HFFc6 (cell line): ENCODE data around the gene C1QTNF8. TPM values are rescaled to one million over a fixed set of nuclear protein-coding genes. Genes with fewer than 3 reads are reported as not detected.

ENCODE experiments used
- DNase-seq: peaks from one replicate; pipeline ENCODE4 v3.0.0-alpha.2; 2018
- H3K27ac Mint-ChIP-seq: 2 replicates; pipeline ENCODE4 v1.8.0; 2020; ENCODE audit warnings: mild to moderate bottlenecking, mixed read lengths
- H3K27me3 Mint-ChIP-seq: 2 replicates; pipeline ENCODE4 v1.8.0; 2021; ENCODE audit warnings: mild to moderate bottlenecking, moderate library complexity, mixed read lengths; ENCODE audit not compliant: insufficient read depth
- H3K36me3 Mint-ChIP-seq: 2 replicates; pipeline ENCODE4 v1.8.0; 2021; ENCODE audit warnings: low read depth, mixed read lengths
- H3K4me1 Mint-ChIP-seq: 2 replicates; pipeline ENCODE4 v1.8.0; 2020; ENCODE audit warnings: low read depth, mixed read lengths
- H3K4me3 Mint-ChIP-seq: 2 replicates; pipeline ENCODE4 v1.8.0; 2020; ENCODE audit warnings: mild to moderate bottlenecking, moderate library complexity, mixed read lengths
- H3K9me3 Mint-ChIP-seq: 2 replicates; pipeline ENCODE4 v1.8.0; 2020; ENCODE audit warnings: mild to moderate bottlenecking, mixed read lengths
- total RNA-seq, 6 experiments: library from RNA; stranded (reverse); fragmentation: NEBNext Ultra II Directional; extraction: Animal tissue kit (Norgen Biotek cat#: 25700); gene quantifications; 2 replicates in 1 of 6; 3 replicates in 5 of 6; pipeline ENCODE4 v1.2.3, GENCODE V29; 2021
- TF ChIP-seq, protein P1 (sequence below): fragments of 200-600 bp; sonication (generic); IDR thresholded peaks from 2 replicates; pipeline ENCODE4 v1.5.0; 2021; ENCODE audit warnings: antibody characterized with exemption, mild to moderate bottlenecking

Gene C1QTNF8
- total RNA-seq, 6 experiments from 2014 or later, result not detected

DNA sequence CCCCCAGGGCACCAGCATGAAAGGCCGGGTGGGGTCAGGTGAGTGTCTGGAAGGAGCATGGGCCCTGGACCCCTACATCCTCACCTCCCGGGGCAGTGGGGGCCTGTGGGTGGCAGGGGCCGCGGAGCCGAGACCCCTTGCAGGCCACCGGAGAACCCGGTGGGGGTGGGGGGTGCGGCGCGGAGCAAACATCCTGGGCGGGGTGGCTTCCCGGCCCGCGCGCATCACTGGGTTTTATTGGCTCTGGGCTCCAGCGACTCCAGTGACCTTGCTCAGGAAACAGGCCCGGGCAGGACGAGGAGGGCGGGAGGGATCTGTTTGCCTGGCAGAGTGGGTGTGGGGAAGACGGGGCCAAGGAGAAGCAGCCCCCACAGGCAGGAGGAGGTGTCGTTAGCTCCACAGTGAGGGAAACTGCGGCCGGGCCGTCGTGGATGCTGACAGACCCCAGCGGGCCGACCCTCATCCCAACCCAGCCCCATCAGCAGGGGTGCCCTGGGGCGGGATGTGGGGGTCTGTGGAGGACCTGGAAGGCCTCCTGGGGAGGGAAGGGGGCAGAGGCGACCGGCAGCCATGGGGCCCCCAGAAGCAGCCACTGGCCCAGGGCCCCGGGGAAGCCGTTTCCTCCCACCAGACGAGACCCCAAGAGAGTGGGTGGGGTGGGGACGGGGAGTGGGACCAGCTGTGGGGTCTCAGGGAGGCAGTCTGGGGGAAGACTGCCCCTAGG, 12.9 kb downstream of the C1QTNF8 start:
- H3K4me3 Mint-ChIP-seq, result no peak overlapping the region
- TF ChIP-seq, protein P1, sequence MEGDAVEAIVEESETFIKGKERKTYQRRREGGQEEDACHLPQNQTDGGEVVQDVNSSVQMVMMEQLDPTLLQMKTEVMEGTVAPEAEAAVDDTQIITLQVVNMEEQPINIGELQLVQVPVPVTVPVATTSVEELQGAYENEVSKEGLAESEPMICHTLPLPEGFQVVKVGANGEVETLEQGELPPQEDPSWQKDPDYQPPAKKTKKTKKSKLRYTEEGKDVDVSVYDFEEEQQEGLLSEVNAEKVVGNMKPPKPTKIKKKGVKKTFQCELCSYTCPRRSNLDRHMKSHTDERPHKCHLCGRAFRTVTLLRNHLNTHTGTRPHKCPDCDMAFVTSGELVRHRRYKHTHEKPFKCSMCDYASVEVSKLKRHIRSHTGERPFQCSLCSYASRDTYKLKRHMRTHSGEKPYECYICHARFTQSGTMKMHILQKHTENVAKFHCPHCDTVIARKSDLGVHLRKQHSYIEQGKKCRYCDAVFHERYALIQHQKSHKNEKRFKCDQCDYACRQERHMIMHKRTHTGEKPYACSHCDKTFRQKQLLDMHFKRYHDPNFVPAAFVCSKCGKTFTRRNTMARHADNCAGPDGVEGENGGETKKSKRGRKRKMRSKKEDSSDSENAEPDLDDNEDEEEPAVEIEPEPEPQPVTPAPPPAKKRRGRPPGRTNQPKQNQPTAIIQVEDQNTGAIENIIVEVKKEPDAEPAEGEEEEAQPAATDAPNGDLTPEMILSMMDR, result no peak
- H3K9me3 Mint-ChIP-seq, result peaks cover 22% of the 10 kb centered on the region
- no peak for DNase-seq
- H3K36me3 Mint-ChIP-seq, result peaks cover 6% of the 10 kb centered on the region
- H3K4me1 Mint-ChIP-seq, result no peaks in the 10 kb centered on the region
- H3K27ac Mint-ChIP-seq, result no peak overlapping the region
- H3K27me3 Mint-ChIP-seq, result peaks cover 7% of the 10 kb centered on the region

DNA sequence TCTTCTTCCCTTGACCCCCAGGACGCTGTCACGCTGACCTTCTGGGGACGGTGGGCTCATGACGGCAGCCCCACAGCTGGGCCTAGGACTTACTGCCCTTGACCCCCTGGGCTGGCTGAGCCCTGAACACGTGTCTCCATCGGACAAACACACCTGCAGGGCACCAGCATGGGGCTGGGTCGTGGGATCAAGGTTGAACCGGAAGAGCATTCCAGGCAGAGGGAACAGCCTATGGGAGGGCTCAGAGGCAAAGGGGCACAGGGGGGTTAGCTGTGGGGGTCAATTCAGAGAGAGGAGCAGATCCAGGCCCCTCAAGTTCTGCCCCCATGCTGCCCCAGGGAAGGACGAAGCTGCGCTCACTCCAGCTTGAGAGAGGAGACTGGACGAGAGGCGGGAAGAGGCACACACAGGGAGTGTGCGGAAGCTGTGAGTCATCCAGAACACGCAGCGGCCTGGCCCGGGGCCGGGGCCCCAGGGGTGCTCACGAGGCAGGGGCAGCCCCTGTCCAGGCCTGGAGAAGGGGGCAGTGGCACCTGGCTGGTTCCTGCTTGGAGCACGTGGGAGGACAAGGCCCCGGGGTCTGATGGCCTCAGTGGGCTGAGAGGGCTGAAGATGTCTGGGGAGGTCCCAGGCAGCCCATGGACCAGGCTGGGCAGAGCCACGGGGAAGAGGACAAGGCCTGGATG, 13.6 kb downstream of the C1QTNF8 start:
- Mint-ChIP-seq H3K36me3 (peaks cover 6% of the 10 kb centered on the region), H3K9me3 (peaks cover 22% of the 10 kb centered on the region), H3K4me3 (no peak overlapping the region), H3K4me1 (no peaks in the 10 kb centered on the region), H3K27me3 (peaks cover 3% of the 10 kb centered on the region), H3K27ac (no peak overlapping the region)
- peak; percentile 20 for DNase-seq
- TF ChIP-seq, protein P1, result no peak

DNA sequence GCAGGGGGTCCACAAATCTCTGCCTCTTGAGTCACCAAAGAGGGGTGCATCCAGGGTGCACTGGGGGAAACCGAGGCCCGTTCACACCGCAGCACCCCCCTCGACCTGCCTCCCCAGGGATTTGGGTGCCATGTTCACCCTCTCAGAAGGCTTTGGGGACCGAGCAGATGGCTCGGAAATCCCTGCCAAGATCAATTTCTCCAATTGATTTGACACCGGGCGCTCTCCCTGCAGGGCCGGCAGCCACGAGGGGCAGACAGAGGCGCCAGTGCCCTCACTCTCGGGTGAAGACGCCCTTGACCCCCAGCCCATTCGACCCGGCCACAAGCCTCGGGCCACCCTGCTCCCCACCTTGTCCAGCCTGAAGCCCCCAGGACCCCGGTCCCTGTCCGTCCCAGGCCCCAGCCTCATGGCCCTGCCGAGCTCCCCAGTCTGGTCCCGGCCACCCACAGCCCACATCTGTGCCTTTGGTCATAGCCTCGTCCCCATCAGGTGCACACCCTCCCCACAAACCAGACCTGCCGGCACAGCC, 14.2 kb downstream of the C1QTNF8 start:
- Mint-ChIP-seq H3K36me3 (peaks cover 6% of the 10 kb centered on the region), H3K4me3 (no peak overlapping the region), H3K4me1 (no peaks in the 10 kb centered on the region), H3K27ac (no peak overlapping the region), H3K9me3 (peaks cover 22% of the 10 kb centered on the region), H3K27me3 (peaks cover 3% of the 10 kb centered on the region)
- DNase-seq, result no peak
- TF ChIP-seq, protein P1, result no peak

DNA sequence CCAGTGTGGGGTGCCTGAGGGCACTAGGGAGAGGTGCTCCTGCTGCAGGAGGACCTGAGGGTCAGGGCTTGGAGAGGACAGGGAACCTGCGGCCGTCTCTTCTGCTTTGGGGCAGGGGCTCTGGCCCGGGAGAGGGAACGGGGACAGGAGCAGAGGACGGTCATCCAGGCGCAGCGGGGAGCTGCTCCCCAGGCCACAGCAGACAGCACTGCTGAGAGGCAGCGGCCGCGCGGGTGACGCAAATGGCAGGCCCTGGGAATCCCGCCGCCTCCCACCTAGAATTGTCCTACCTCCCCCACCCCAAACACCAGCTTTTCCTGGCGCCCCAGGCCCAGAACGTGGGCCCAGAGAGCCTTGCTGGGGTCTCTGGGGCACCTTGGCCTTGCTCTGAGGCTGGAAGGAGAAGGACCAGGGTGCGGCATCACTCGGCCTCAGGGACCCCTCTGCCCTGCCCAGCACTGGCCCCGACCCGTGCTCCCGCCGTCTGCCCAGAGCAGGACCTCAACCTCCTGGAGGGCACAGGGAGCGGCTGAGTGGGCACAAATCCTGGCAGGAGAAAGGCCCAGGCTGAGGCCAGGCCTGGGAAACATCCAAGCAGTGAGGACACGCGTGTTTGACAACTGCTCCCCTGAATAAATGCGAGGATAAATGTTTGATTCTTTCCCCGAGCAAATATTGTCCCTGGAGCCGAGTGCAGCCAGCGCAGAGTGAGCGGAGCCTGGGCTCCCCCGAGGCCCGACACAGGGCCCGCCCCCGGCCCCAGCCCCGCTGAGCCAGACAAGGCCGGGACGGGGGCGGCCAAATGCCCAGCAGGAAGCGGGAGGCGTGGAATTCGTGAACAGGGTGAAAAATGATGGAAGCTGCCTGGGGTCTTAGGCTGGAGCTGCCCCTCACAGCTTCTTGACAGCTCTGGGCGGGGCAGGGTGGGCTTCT, 15.0 kb downstream of the C1QTNF8 start:
- TF ChIP-seq, protein P1, result no peak
- H3K4me1 Mint-ChIP-seq, result no peaks in the 10 kb centered on the region
- peaks cover 6% of the 10 kb centered on the region for H3K36me3 Mint-ChIP-seq
- H3K27ac Mint-ChIP-seq, result no peak overlapping the region
- no peak for DNase-seq
- peaks cover 22% of the 10 kb centered on the region for H3K9me3 Mint-ChIP-seq
- H3K4me3 Mint-ChIP-seq, result no peak overlapping the region
- peaks cover 6% of the 10 kb centered on the region for H3K27me3 Mint-ChIP-seq

DNA sequence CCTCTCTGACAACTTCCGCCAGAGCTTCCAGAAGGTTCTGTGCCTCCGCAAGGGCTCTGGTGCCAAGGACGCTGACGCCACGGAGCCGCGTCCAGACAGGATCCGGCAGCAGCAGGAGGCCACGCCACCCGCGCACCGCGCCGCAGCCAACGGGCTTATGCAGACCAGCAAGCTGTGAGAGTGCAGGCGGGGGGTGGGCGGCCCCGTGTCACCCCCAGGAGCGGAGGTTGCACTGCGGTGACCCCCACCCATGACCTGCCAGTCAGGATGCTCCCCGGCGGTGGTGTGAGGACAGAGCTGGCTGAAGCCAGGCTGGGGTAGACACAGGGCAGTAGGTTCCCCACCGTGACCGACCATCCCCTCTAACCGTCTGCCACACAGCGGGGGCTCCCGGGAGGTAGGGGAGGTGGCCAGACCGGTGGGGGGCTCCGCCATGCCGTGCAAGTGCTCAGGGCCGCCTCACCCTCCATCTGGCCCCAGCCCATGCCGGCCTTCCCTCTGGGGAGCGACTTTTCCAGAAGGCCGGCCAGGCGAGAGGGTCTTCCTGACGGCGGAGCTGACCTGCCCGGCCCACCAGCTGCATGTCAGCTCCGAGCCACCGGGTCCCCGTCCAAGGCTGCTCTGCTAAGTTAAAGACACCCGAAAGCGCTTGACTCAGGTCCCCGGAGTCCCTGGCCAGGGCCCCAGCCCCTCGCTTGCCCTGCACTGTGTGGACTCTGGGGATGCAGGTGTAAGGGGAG, 16.1 kb downstream of the C1QTNF8 start:
- H3K9me3 Mint-ChIP-seq, result peaks cover 13% of the 10 kb centered on the region
- peaks cover 1% of the 10 kb centered on the region for H3K36me3 Mint-ChIP-seq
- no peak overlapping the region for H3K4me3 Mint-ChIP-seq
- no peaks in the 10 kb centered on the region for H3K4me1 Mint-ChIP-seq
- H3K27ac Mint-ChIP-seq, result no peak overlapping the region
- H3K27me3 Mint-ChIP-seq, result peaks cover 6% of the 10 kb centered on the region
- no peak for DNase-seq
- TF ChIP-seq, protein P1, result no peak
